Peyer's patch (tissue), 4 donors: ENCODE results near the gene NPNT. TPM values are rescaled to one million over a fixed set of nuclear protein-coding genes. Genes with fewer than 3 reads are reported as not detected.

Source experiments
- DNase-seq, 3 donors: peaks; one replicate each; pipeline ENCODE4 v3.0.0-alpha.2; 2017 to 2019
- H3K27ac ChIP-seq, 4 donors: fragments of 200-600 bp; sonication (generic); one replicate each; pipeline ENCODE4 v1.5.1; 2016 to 2019
- H3K27me3 ChIP-seq, 2 donors: fragments of 200-600 bp; sonication (generic); one replicate each; pipeline ENCODE4 v1.5.1; 2019
- H3K36me3 ChIP-seq, 3 donors: fragments of 200-600 bp; sonication (generic); one replicate each; pipeline ENCODE4 v1.5.1; 2016 to 2019
- H3K4me1 ChIP-seq, 4 donors: fragments of 200-600 bp; sonication (generic); one replicate each; pipeline ENCODE4 v1.5.1; 2016 to 2019
- H3K4me3 ChIP-seq, 4 donors: fragments of 200-600 bp; sonication (generic); 1 replicate in 3 of 4; 2 replicates in 1 of 4; pipeline ENCODE4 v1.5.1; 2016 to 2019; ENCODE audit warnings: mild to moderate bottlenecking in 1 of 4
- H3K9me3 ChIP-seq, 4 donors: fragments of 200-600 bp; sonication (generic); one replicate each; pipeline ENCODE4 v1.5.1; 2016 to 2019; ENCODE audit warnings: mild to moderate bottlenecking in 1 of 4
- POLR2A ChIP-seq, 2 donors: fragments of 450-650 bp; IDR thresholded peaks; one replicate each; pipeline ENCODE4 v1.5.1; 2017; ENCODE audit warnings: antibody characterized with exemption in 2 of 2, mild to moderate bottlenecking in 2 of 2, moderate library complexity in 2 of 2
- total RNA-seq, 4 donors: library from RNA; depleted of rRNA; stranded (reverse); fragments of >200 nt; gene quantifications; one replicate each; pipeline ENCODE4 v1.1.0, GENCODE V29; 2016
- TF ChIP-seq, protein P1 (sequence below), 6 experiments: fragments of 450-650 bp in 4 of 6; fragments of 200-600 bp in 2 of 6; sonication (generic) in 1 of 6; IDR thresholded peaks; one replicate each; pipeline ENCODE4 v1.5.1; 2017 to 2019; ENCODE audit warnings: antibody characterized with exemption in 6 of 6, mild to moderate bottlenecking in 3 of 6, moderate library complexity in 1 of 6

Gene NPNT
- total RNA-seq, 4 donors from 2014 or later = 19.8 to 84.2 (median 58.3) TPM

DNA sequence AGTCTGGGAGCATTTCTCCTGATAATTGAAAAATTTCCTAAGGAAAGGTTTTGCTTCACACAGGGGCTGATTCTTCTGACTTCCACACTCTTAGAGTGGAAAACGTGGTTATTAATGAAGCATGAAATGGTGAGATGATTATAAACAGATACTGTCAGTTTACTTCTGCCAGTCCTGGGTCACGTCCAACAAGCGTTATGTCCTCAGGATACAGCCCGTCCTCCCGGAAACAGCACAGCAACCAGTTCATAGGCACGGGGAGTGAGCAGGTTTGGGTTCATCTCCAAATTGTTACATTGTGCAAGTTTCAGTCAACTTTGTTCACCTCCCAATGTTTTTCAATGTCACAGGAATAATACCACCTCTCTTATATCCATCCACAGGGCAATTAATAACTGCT, 98.8 kb downstream of the NPNT start:
- H3K27me3 ChIP-seq = no peaks in the 10 kb centered on the region
- no peak overlapping the region for H3K27ac ChIP-seq
- no peak overlapping the region for H3K4me3 ChIP-seq
- TF ChIP-seq, protein P1, sequence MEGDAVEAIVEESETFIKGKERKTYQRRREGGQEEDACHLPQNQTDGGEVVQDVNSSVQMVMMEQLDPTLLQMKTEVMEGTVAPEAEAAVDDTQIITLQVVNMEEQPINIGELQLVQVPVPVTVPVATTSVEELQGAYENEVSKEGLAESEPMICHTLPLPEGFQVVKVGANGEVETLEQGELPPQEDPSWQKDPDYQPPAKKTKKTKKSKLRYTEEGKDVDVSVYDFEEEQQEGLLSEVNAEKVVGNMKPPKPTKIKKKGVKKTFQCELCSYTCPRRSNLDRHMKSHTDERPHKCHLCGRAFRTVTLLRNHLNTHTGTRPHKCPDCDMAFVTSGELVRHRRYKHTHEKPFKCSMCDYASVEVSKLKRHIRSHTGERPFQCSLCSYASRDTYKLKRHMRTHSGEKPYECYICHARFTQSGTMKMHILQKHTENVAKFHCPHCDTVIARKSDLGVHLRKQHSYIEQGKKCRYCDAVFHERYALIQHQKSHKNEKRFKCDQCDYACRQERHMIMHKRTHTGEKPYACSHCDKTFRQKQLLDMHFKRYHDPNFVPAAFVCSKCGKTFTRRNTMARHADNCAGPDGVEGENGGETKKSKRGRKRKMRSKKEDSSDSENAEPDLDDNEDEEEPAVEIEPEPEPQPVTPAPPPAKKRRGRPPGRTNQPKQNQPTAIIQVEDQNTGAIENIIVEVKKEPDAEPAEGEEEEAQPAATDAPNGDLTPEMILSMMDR (IDR thresholded peaks at IDR 0.05) = no peak
- no peak for TF ChIP-seq POLR2A (IDR thresholded peaks at IDR 0.05)
- no peaks in the 10 kb centered on the region for H3K9me3 ChIP-seq
- H3K36me3 ChIP-seq = no peaks in the 10 kb centered on the region
- no peaks in the 10 kb centered on the region for H3K4me1 ChIP-seq
- DNase-seq = no peak

DNA sequence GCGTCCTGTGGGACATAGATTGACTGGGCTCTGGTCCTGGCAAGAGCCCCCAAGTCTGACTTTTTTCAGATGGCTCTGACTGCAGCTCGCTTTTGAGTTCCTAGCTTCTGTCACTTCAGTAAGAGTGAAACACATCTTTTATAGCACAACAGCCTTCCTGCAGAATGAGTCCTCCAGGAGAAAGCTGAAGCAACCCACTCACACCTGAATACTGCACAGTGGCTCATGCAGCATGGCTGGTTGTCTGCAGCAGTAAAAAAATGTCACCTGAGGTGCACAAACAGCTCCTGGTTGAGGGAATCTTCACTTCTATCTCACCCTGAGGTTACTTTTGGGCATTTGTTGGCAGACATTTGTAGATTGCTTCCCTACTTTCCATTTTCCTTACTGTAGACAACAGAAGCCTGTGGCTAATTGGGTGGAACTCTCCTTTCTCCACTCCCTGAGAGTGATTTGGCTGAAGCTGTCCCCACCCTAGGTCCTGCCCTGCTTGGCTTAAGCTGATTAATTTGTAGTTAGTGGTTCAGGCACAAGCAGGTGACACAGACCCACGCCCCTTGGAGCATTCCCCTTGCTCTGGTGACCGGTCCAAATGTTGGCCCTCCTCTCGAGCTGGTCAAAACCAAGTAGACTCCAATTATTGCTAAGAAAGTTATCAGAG, 99.7 kb downstream of the NPNT start:
- Histone ChIP-seq H3K4me3 (no peak overlapping the region), H3K27me3 (no peaks in the 10 kb centered on the region), H3K9me3 (no peaks in the 10 kb centered on the region), H3K4me1 (no peaks in the 10 kb centered on the region), H3K36me3 (no peaks in the 10 kb centered on the region), H3K27ac (no peak overlapping the region)
- no peak for DNase-seq
- TF ChIP-seq POLR2A (IDR thresholded peaks at IDR 0.05) = no peak
- TF ChIP-seq, protein P1 (IDR thresholded peaks at IDR 0.05) = no peak

DNA sequence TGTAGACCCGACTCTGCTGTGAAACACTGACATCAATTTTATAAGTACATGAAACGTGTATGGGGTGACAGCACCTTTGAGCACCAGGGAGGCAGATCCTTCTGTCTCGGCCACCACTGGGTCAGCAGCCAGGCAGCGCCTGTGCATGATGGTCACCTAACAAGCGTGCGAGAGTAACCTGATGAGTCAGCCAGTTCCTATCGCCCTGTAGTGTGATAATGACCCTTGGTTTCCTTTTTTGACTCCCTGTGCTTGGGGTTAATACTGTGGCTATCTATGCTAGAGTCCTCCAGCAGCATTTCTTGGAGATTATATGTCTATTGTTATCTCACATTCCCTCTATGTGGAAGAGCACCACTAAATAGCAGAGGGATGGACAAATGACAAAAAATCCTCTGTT, 101.6 kb downstream of the NPNT start:
- H3K27ac ChIP-seq = no peak overlapping the region
- DNase-seq = no peak
- H3K9me3 ChIP-seq = no peaks in the 10 kb centered on the region
- TF ChIP-seq, protein P1 (IDR thresholded peaks at IDR 0.05) = no peak
- no peak for TF ChIP-seq POLR2A (IDR thresholded peaks at IDR 0.05)
- no peak overlapping the region for H3K4me3 ChIP-seq
- H3K4me1 ChIP-seq = no peaks in the 10 kb centered on the region
- H3K27me3 ChIP-seq = no peaks in the 10 kb centered on the region
- H3K36me3 ChIP-seq = no peaks in the 10 kb centered on the region

DNA sequence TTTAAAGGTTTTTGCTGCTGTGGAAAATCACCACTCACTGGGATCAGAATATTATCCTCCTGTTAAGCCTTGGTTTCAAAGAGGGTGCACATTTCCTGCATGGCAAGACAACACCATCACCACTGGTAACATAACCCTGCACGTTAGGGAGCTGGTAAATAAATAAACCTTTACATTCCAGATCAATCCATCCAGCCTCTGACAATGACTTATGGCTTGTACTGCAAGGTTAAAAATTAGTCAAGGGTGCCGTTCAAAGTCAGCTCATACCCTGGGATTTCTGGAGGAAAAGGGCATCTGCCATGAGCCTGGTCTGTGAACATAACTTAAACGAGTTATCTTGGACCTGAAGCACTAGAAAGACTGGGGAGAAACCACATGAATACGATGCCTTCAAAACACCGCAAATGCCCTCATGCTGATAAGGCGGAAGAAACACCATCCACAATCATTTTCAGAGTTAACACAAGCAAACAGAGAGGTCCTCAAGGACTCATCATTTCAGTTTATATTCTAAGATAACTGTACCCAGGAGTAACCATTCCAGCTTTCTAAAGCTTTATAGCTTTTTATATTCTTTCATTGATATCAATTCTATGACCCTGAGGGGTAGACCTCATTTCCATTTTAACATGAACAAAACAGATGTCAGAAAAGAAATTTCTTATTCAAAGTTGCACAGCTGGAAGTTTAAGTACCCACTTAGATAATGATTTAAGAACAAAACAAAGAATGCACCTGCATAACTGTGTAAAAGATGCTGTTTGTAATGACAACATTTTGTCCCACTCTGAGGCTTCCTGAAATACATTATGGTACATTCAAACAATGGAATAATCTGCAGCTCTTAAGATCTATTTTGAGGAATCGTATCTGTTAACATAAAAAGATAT, 103.1 kb downstream of the NPNT start:
- Histone ChIP-seq H3K4me1 (no peaks in the 10 kb centered on the region), H3K27me3 (no peaks in the 10 kb centered on the region), H3K27ac (no peak overlapping the region), H3K9me3 (no peaks in the 10 kb centered on the region), H3K36me3 (no peaks in the 10 kb centered on the region), H3K4me3 (no peak overlapping the region)
- no peak for DNase-seq
- TF ChIP-seq, protein P1 (IDR thresholded peaks at IDR 0.05) = no peak
- TF ChIP-seq POLR2A (IDR thresholded peaks at IDR 0.05) = no peak

DNA sequence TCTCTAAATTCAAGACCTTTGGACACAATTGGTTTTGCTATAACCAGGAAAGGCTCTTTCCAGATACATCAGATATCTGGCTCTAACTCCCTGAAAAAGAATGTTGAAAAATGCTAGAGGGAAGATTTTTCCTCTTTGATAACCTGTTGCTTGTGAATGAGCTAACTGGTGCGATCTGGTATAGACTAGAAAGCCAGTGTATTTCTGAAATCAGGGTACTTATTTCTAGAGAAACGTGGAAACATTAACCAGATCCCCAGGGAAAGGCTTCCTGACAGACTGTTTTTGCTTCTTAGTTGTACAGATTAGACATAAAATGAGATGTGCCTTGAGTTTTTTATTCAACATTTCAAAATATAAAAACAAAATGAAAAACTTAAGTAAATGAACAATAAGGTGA, 107.7 kb downstream of the NPNT start:
- no peak overlapping the region for H3K27ac ChIP-seq
- H3K4me3 ChIP-seq = no peak overlapping the region
- TF ChIP-seq POLR2A (IDR thresholded peaks at IDR 0.05) = no peak
- no peaks in the 10 kb centered on the region for H3K36me3 ChIP-seq
- no peaks in the 10 kb centered on the region for H3K4me1 ChIP-seq
- no peak for DNase-seq
- H3K9me3 ChIP-seq = no peaks in the 10 kb centered on the region
- H3K27me3 ChIP-seq = no peaks in the 10 kb centered on the region

DNA sequence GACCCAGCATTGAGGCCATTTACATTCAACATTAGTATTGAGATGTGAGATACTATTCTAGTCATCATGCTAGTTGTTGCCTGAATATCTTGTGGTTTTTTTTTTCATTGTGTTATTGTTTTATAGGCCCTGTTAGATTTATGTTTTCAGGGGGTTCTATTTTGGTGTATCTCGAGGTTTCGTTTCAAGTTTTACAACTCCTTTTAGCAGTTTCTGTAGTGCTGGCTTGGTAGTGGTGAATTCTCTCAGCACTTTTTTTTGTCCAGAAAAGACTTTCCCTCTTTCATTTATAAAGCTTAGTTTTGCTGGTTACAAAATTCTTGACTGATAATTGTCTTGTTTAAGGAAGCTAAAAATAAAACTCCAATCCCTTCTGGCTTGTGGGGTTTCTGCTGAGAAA, 115.5 kb downstream of the NPNT start:
- no peak overlapping the region for H3K4me3 ChIP-seq
- H3K27me3 ChIP-seq = no peaks in the 10 kb centered on the region
- H3K4me1 ChIP-seq = no peaks in the 10 kb centered on the region
- TF ChIP-seq, protein P1 (IDR thresholded peaks at IDR 0.05) = no peak
- no peak for TF ChIP-seq POLR2A (IDR thresholded peaks at IDR 0.05)
- H3K9me3 ChIP-seq = no peaks in the 10 kb centered on the region
- no peaks in the 10 kb centered on the region for H3K36me3 ChIP-seq
- H3K27ac ChIP-seq = no peak overlapping the region
- no peak for DNase-seq
